ENCODE results near the gene IFNGR2.
"Not testable (repeated sequence)": the region's sequence is repeated elsewhere in the genome, so short reads cannot be mapped to it uniquely, and the experiment has no call there.

Gene IFNGR2

GRCh38 chr21:33377221-33377920 lies 25.8 kb upstream of the IFNGR2 start:
- DNase-seq (ENCODE audit: low read depth, low spot score), result no peak

- DNase-seq (ENCODE audit: low read depth, low spot score), result no peak
Observed at GRCh38 chr21:33378081-33378480, 25.1 kb upstream of the IFNGR2 start.

- not testable (repeated sequence) for DNase-seq (ENCODE audit: low read depth, low spot score)
Observed at GRCh38 chr21:33379934-33380333, 23.3 kb upstream of the IFNGR2 start.

GRCh38 chr21:33380483-33380998 lies 22.7 kb upstream of the IFNGR2 start:
- DNase-seq (ENCODE audit: low read depth, low spot score), result peak; percentile 96

- not testable (repeated sequence) for DNase-seq (ENCODE audit: low read depth, low spot score)
Observed at GRCh38 chr21:33381381-33381780, 21.8 kb upstream of the IFNGR2 start.

- DNase-seq (ENCODE audit: low read depth, low spot score), result peak; percentile 88
Observed at GRCh38 chr21:33383056-33383888, 19.9 kb upstream of the IFNGR2 start.

- peak; percentile 73 for DNase-seq (ENCODE audit: low read depth, low spot score)
Observed at GRCh38 chr21:33384841-33385331, 18.3 kb upstream of the IFNGR2 start.

- no peak for DNase-seq (ENCODE audit: low read depth, low spot score)
Observed at GRCh38 chr21:33386222-33386784, 16.9 kb upstream of the IFNGR2 start.

- no peak for DNase-seq (ENCODE audit: low read depth, low spot score)
Observed at GRCh38 chr21:33387294-33387693, 15.9 kb upstream of the IFNGR2 start.

- no peak for DNase-seq (ENCODE audit: low read depth, low spot score)
Observed at GRCh38 chr21:33388188-33388587, 15.0 kb upstream of the IFNGR2 start.

- DNase-seq (ENCODE audit: low read depth, low spot score), result no peak
Observed at GRCh38 chr21:33390479-33390878, 12.7 kb upstream of the IFNGR2 start.

GRCh38 chr21:33391656-33392055 lies 11.6 kb upstream of the IFNGR2 start:
- DNase-seq (ENCODE audit: low read depth, low spot score), result no peak

- DNase-seq (ENCODE audit: low read depth, low spot score), result no peak
Observed at GRCh38 chr21:33392284-33392985, 10.8 kb upstream of the IFNGR2 start.

- no peak for DNase-seq (ENCODE audit: low read depth, low spot score)
Observed at GRCh38 chr21:33393348-33393747, 9.9 kb upstream of the IFNGR2 start.

- no peak for DNase-seq (ENCODE audit: low read depth, low spot score)
Observed at GRCh38 chr21:33394260-33394659, 9.0 kb upstream of the IFNGR2 start.

GRCh38 chr21:33395891-33396331 lies 7.3 kb upstream of the IFNGR2 start:
- peak; percentile 87 for DNase-seq (ENCODE audit: low read depth, low spot score)

- DNase-seq (ENCODE audit: low read depth, low spot score), result no peak
Observed at GRCh38 chr21:33396436-33396835, 6.8 kb upstream of the IFNGR2 start.

- DNase-seq (ENCODE audit: low read depth, low spot score), result peak; percentile 91
Observed at GRCh38 chr21:33396951-33397350, 6.3 kb upstream of the IFNGR2 start.

GRCh38 chr21:33397717-33398116 lies 5.5 kb upstream of the IFNGR2 start:
- DNase-seq (ENCODE audit: low read depth, low spot score), result no peak

- DNase-seq (ENCODE audit: low read depth, low spot score), result no peak
Observed at GRCh38 chr21:33398361-33398760, 4.9 kb upstream of the IFNGR2 start.

- no peak for DNase-seq (ENCODE audit: low read depth, low spot score)
Observed at GRCh38 chr21:33401630-33401992, 1.6 kb upstream of the IFNGR2 start.
